PC-9 (cell line): ENCODE data around the gene G0S2. TPM values are rescaled to one million over a fixed set of nuclear protein-coding genes. Genes with fewer than 3 reads are reported as not detected.

Experiments used
- BruUV-seq: library from RNA; stranded (reverse); fragments of 400-500 nt; replicated peaks from 2 replicates; lab custom pipeline; 2021; lab: Mats Ljungman, UMichigan
- CTCF ChIA-PET: fragments of 300-600 bp; sonication (Branson Sonifier 250); formaldehyde crosslinking; loops from one replicate; lab custom pipeline; 2022; ENCODE audit warnings: antibody characterized with exemption; lab: Charles Lee
- POLR2A ChIA-PET: fragments of 300-600 bp; sonication (Branson Sonifier 250); formaldehyde crosslinking; loops from one replicate; lab custom pipeline; 2022; ENCODE audit warnings: antibody characterized with exemption; ENCODE audit not compliant: unreplicated experiment; lab: Charles Lee
- DNase-seq, 2 experiments: peaks; one replicate each; pipeline versions ENCODE4 v3.0.0 to v3.0.0-alpha.2; 2015 to 2022; ENCODE audit warnings: mixed read lengths in 1 of 2
- H2AFZ ChIP-seq: fragments of 200-600 bp; sonication (generic); 2 replicates; pipeline ENCODE4 v1.8.1; 2017; ENCODE audit warnings: antibody characterized with exemption
- H3F3A ChIP-seq: fragments of 200-600 bp; sonication (generic); 2 replicates; pipeline ENCODE4 v1.8.1; 2017; ENCODE audit warnings: antibody characterized with exemption, mild to moderate bottlenecking, low read depth; ENCODE audit not compliant: insufficient read depth
- H3K27ac ChIP-seq: fragments of 200-600 bp; sonication (generic); 2 replicates; pipeline ENCODE4 v1.6.1; 2016; ENCODE audit warnings: mixed run types
- H3K27me3 ChIP-seq: fragments of 200-600 bp; sonication (generic); 2 replicates; pipeline ENCODE4 v1.6.1; 2016; ENCODE audit warnings: low read depth, mixed run types; ENCODE audit not compliant: insufficient read depth
- H3K36me3 ChIP-seq: fragments of 200-600 bp; sonication (generic); 2 replicates; pipeline ENCODE4 v1.6.1; 2016; ENCODE audit warnings: low read depth, mixed run types
- H3K4me1 ChIP-seq: fragments of 200-600 bp; sonication (generic); replicated peaks from 2 replicates; pipeline ENCODE4 v1.6.1; 2016; ENCODE audit warnings: mixed run types; ENCODE audit not compliant: insufficient read depth
- H3K4me2 ChIP-seq: fragments of 200-600 bp; sonication (generic); 2 replicates; pipeline ENCODE4 v1.6.1; 2017; ENCODE audit warnings: mixed run types
- H3K4me3 ChIP-seq: fragments of 200-600 bp; sonication (generic); 2 replicates; pipeline ENCODE4 v1.6.1; 2016; ENCODE audit warnings: mixed run types
- H3K79me2 ChIP-seq: fragments of 200-600 bp; sonication (generic); 2 replicates; pipeline ENCODE4 v1.6.1; 2017; ENCODE audit warnings: low read depth, mixed run types
- H3K9me2 ChIP-seq: fragments of 200-600 bp; sonication (generic); 2 replicates; pipeline ENCODE4 v1.8.1; 2017; ENCODE audit warnings: mild to moderate bottlenecking; ENCODE audit not compliant: insufficient read depth
- H3K9me3 ChIP-seq: fragments of 200-600 bp; sonication (generic); 2 replicates; pipeline ENCODE4 v1.8.1; 2016; ENCODE audit warnings: low read depth; ENCODE audit not compliant: insufficient read depth
- H4K20me1 ChIP-seq: fragments of 200-600 bp; sonication (generic); 2 replicates; pipeline ENCODE4 v1.8.1; 2017; ENCODE audit not compliant: insufficient read depth
- CTCF ChIP-seq: fragments of 200-600 bp; sonication (generic); conservative IDR thresholded peaks from 2 replicates; pipeline ENCODE4 v1.6.1; 2017; ENCODE audit warnings: mixed run types, antibody characterized with exemption, mild to moderate bottlenecking, moderate library complexity
- EZH2 ChIP-seq: fragments of 200-600 bp; sonication (generic); IDR thresholded peaks from 2 replicates; pipeline ENCODE4 v1.8.0; 2017; ENCODE audit warnings: antibody characterized with exemption, low read depth
- intact Hi-C: fragments of 100-400 bp; cut with micrococcal nuclease; formaldehyde crosslinking; loops from one replicate; pipeline ENCODE4 v1.10.0; 2022; ENCODE audit not compliant: unreplicated experiment
- total RNA-seq: library from RNA; stranded (reverse); gene quantifications from 2 replicates; pipeline ENCODE4 v1.2.3, GENCODE V29; 2021

The G0S2 gene
- total RNA-seq, 1 experiment from 2014 or later: 2.4 TPM

DNA sequence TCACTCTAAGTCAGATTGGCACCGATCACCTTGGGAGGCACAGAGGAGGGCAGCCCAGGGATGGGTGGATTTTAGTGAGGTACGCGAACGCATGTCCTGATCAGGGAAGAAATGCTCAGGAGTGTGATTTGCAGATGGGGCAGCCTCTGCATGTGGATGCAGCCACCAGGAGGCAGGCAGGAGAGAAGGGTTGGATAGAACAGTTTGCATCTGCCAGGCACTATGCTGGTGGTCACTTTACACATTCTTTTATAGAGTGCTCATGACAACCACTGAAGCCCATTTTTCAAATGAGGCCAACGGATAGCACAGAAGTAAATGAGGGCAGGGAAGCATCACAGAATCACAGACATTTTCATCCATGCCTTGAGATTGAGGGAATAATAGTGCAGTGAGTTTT is 28.7 kb upstream of the G0S2 start:
- no TSS peak for BruUV-seq
- POLR2A ChIA-PET: interaction anchor here (0.6 kb wide), 2 partner anchors 10 to 176 kb away, joined by 5 to 9 read pairs; no protein-coding TSS in a partner anchor
- CTCF ChIA-PET: interaction anchor here (0.6 kb wide), 1 partner anchor 75 kb away, joined by 7 read pairs; no protein-coding TSS in a partner anchor
- Histone ChIP-seq H3K4me3 (no peak overlapping the region), H3K4me1 (peaks cover 50% of the 10 kb centered on the region), H3K9me3 (no peaks in the 10 kb centered on the region), H3K4me2 (peak overlapping the region; percentile 95; the same call in 1 of the 2 replicates), H2AFZ (no peak overlapping the region), H4K20me1 (peaks cover 3% of the 10 kb centered on the region; the same call in 1 of the 2 replicates), H3K9me2 (no peaks in the 10 kb centered on the region), H3K27me3 (no peaks in the 10 kb centered on the region), H3K36me3 (peaks cover 27% of the 10 kb centered on the region), H3K79me2 (peaks cover 84% of the 10 kb centered on the region), H3K27ac (no peak overlapping the region), H3F3A (peaks cover 44% of the 10 kb centered on the region)
- no peak for TF ChIP-seq CTCF
- no peak for TF ChIP-seq EZH2
- intact Hi-C loops: no loop called here
- no peak for DNase-seq

GRCh38 chr1:209647156-209647555 is 28.1 kb upstream of the G0S2 start:
- POLR2A ChIA-PET: interaction anchor here (0.6 kb wide), 1 partner anchor 10 kb away, joined by 5 read pairs; no protein-coding TSS in a partner anchor

GRCh38 chr1:209648346-209648745 is 26.9 kb upstream of the G0S2 start:
- peak overlapping the region; percentile 98; the same call in 1 of the 2 replicates for H3K27ac ChIP-seq
- no TSS peak for BruUV-seq
- H3K9me2 ChIP-seq: no peaks in the 10 kb centered on the region
- TF ChIP-seq CTCF (no peak), EZH2 (no peak)
- peaks cover 20% of the 10 kb centered on the region for H3K36me3 ChIP-seq
- no peaks in the 10 kb centered on the region for H3K27me3 ChIP-seq
- peaks cover 75% of the 10 kb centered on the region for H3K79me2 ChIP-seq
- H2AFZ ChIP-seq: no peak overlapping the region
- H3K4me2 ChIP-seq: peak overlapping the region; percentile 95
- intact Hi-C loops: no loop called here
- H3K9me3 ChIP-seq: no peaks in the 10 kb centered on the region
- no peaks in the 10 kb centered on the region; the same call in 1 of the 2 replicates for H4K20me1 ChIP-seq
- H3K4me3 ChIP-seq: peak overlapping the region; percentile 5; the same call in 1 of the 2 replicates
- peaks cover 47% of the 10 kb centered on the region for H3F3A ChIP-seq
- H3K4me1 ChIP-seq: peaks cover 65% of the 10 kb centered on the region
- POLR2A ChIA-PET: interaction anchor here (0.6 to 0.7 kb wide), 2 partner anchors 81 to 955 kb away, joined by 3 to 4 read pairs; no protein-coding TSS in a partner anchor
- DNase-seq: no peak
- CTCF ChIA-PET: interaction anchor here (1.1 kb wide), 1 partner anchor 58 kb away, joined by 3 read pairs; no protein-coding TSS in a partner anchor

More at GRCh38 chr1:209647156-209647555, 28.1 kb upstream of the G0S2 start:
- peaks cover 3% of the 10 kb centered on the region; the same call in 1 of the 2 replicates for H4K20me1 ChIP-seq
- intact Hi-C loops: no loop called here
- no peak for DNase-seq
- BruUV-seq: no TSS peak
- no peaks in the 10 kb centered on the region for H3K27me3 ChIP-seq
- TF ChIP-seq EZH2 (no peak), CTCF (no peak)
- H3K4me2 ChIP-seq: peak overlapping the region; percentile 95
- H3K27ac ChIP-seq: no peak overlapping the region
- no peak overlapping the region for H2AFZ ChIP-seq
- H3F3A ChIP-seq: peaks cover 47% of the 10 kb centered on the region
- CTCF ChIA-PET: interaction anchor here (0.6 kb wide), 1 partner anchor 74 kb away, joined by 7 read pairs; no protein-coding TSS in a partner anchor
- H3K4me1 ChIP-seq: peaks cover 55% of the 10 kb centered on the region
- H3K9me3 ChIP-seq: no peaks in the 10 kb centered on the region
- H3K36me3 ChIP-seq: peaks cover 27% of the 10 kb centered on the region
- H3K9me2 ChIP-seq: no peaks in the 10 kb centered on the region
- H3K79me2 ChIP-seq: peaks cover 84% of the 10 kb centered on the region
- no peak overlapping the region for H3K4me3 ChIP-seq
